ENCODE results near the gene CFAP99. TPM values are rescaled to one million over a fixed set of nuclear protein-coding genes. Genes with fewer than 3 reads are reported as not detected.
"Not testable (repeated sequence)": the region's sequence is repeated elsewhere in the genome, so short reads cannot be mapped to it uniquely, and the experiment has no call there.

Gene CFAP99
- total RNA-seq, 1 donor: 0.27 TPM

DNA sequence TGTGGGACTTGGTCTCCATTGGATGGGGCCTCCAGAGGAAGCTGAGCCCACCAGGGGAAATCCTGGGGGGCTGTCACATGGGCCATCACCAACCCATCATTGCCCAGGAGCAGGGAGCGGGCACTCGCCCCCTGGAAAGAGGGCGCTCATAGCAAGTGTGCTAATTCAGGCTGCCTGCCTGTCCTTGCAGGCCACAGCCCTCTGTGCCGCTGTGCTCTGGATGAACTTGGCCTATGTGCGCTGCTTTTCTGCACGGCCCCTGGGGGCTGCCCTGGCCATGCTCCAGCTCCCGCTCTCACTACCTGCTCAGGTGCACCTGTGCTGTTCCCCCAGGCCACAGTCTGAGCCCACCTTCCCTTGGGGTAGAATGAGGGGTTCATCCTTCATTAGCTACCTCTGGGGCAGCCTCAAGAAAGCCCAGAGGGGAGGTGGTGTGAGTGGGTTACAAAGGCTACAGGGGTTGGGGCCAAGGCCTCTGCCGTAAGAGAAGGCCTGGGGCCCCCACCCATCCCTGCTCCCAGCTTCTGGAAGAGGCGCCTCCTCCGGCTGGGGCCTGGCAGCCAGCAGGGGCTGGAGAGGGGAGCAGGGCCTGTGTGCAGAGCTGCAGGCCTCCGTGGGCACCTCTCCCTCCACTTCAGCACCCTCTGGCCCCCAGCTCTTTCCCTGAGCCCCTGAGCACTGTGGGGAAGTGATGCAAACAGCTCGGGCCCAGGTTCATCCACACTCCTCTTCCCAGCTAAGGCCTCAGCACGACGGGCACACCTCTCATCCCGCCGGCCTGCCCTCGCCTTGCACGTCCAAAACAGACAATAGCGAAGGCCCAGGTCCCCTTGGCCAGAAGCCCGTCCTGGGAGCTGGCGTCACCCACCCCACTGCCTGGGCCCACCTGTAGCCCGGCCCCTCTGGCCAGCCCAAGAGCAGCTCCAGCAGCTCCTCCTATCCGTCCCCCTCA, 8.9 kb downstream of the CFAP99 start:
- DNase-seq (ENCODE audit: low read depth in 2 of 3, low spot score in 2 of 3): no peak

DNA sequence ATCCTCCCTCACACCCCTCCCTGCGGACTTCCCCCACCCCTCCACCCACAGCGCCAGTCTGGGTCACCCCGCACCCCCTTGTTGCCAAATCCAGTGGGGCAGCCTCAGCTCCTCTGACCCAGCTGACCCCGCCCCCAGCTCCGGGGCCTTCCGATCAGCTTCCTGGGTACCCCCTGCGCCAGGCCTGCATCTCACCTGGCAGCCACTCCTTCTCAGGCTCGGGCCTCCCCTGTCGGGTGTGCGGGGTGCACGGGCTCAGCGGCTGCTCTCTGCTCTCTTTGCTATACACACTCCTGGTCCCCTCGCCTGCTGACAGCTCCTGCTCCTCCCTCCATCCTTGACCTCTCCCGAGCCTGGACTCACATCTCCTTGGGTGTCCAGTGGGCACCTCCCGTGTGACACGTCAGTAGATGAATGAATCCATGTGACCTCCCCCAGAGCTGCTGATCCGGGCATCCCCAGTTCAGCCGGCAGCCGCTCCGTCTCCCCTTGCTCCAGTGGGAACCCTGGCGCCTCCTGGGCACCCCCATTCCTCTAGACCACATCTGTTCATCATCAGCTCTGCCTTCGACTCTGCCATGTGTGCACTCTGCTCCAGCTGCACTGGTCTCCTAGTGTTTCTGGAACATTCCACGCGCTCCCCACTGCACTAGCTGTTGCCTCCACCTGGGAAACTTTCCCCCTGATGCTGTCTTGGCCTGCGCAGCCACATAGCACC, 9.9 kb downstream of the CFAP99 start:
- DNase-seq (ENCODE audit: low read depth in 2 of 3, low spot score in 2 of 3): no peak

DNA sequence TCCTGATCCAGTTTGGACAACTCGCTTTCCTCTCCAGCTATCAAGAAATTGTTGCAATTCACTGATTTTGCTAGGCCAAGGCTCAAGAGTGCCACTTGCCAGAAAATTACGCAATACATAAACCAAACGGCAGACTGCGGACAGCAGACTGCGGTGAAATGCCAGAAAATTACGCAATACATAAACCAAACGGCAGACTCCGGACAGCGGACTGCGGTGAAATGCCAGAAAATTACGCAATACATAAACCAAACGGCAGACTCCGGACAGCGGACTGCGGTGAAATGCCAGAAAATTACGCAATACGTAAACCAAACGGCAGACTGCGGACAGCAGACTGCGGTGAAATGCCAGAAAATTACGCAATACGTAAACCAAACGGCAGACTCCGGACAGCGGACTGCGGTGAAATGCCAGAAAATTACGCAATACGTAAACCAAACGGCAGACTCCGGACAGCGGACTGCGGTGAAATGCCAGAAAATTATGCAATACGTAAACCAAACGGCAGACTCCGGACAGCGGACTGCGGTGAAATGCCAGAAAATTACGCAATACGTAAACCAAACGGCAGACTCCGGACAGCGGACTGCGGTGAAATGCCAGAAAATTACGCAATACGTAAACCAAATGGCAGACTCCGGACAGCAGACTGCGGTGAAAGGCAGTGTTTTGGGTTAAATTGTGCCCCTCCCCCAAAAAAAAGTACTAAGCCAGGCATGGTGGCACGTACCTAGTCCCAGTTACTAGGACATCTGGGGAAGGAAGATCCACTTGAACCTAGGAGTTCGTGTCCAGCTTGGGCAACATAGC, 11.4 kb downstream of the CFAP99 start:
- DNase-seq (ENCODE audit: low read depth in 2 of 3, low spot score in 2 of 3): not testable (repeated sequence)

DNA sequence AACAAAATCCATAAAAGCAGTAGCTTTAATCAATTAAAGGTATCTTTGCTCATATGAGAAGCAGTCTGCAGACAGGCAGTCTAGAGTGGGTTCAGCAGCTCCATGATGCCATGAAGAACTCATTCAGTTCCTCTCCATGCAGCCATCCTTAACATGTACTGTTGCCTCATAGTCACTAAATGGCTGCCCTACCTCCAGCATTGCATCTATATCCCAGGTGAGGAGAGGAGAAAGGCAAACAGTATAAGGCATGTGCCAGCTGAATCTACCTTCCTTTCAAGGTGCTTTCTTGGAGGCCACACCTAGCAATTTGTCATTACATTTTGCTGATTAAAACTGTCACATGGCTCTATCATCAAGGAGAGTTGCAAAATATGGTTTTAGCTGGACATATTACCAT, 13.2 kb downstream of the CFAP99 start:
- DNase-seq (ENCODE audit: low read depth in 2 of 3, low spot score in 2 of 3): no peak

DNA sequence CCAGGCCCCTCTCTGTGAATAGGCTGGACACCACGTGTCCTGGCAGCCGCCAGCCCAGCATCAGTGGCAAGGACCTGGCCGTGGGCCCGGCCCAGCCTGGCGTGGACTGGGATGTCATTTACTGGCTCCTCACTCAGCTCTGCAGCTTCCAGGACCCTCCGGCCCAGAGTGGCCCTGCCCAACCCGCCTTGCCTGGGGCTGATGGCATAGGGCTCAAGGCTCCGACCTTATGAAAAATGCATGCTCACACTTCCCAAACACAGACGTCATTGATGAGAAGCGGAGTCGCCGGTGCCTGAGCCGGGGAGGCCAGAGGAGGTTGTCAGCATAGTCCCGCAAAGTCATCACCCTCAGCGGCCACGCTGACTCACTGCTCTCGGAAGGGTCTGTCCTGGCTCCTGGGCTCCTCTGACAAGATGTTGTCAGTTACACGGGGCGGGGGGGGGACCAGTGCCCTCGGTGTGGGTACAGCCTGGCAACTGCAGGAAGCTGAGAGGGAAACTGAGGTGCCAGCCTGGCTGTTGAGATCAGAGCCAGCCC, 14.3 kb downstream of the CFAP99 start:
- DNase-seq (ENCODE audit: low read depth in 2 of 3, low spot score in 2 of 3): peak in 1 of 3 donors; percentile 40

DNA sequence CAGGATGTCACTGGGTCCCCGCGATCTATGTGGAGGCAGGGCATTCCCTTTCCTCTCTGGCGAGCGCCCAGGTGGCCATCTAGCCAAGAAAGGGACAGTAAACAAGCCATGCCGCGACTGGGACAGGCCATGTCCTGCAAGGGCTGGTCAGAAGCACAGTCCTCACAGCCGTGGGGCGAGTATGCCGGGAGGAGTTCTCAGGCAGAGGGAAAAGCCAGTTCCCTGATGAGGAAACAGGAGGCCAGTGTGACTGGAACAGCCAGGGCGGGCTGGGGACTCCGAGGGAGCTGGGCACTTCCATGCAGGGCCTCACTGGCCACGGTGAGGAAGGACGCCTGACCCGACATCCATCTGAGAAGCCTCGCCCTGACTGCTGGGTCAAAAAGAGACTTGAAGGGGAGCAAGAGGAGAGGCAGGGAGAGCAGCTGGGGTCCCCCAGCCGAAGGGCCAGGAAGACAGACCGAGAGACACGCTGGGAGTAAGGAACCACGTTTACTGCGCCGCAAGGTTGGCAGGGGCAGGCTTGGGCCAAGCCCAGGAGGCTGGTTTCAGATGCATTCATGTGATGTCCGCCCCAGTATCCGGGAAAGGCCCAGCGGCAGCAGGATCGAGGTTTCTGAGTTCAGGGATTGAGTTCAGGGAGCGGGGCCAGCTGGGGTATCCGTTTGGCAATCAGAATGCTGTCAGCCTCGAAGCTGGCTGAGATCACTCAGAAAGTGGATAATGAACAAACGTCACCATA, 15.0 kb downstream of the CFAP99 start:
- no peak for DNase-seq (ENCODE audit: low read depth in 2 of 3, low spot score in 2 of 3)

DNA sequence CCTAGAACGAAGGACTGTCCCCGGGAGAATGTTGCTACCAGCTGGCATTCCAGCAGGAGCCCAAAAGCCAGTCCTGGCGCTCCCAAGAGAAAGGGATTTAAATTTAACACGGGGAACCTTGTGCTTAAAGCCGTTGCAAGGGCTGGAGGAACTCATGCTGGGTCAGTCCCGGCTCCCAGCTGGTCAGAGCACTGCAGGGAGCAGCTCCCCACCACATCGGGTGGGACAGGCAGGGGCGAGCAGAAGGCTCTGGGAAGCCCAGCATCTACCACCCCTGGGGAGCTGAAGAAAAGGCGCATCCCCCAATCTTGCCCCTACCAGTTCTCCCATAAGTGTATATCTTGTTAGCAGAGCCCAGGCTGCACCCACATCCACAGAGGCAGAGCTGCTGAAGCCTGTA, 15.7 kb downstream of the CFAP99 start:
- DNase-seq (ENCODE audit: low read depth in 2 of 3, low spot score in 2 of 3): no peak

DNA sequence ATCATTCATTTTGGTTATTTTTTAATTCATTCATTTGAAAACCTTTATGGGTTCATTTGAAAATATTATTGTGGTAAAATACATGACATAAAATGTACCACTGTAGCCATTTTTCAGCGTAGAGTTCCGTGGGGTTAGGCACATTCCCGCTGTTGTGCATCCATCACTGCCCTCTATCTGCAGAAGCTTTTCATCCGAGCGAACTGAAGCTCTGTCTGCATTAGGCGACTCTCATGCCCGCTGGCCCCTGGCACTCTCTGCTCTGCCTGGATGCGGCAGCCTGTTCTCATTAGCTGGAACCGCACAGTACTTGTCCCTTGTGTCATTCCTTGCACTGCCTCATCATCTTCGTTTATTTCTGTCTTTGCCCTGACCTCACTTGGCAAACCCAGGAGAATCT, 17.5 kb downstream of the CFAP99 start:
- DNase-seq (ENCODE audit: low read depth in 2 of 3, low spot score in 2 of 3): no peak

DNA sequence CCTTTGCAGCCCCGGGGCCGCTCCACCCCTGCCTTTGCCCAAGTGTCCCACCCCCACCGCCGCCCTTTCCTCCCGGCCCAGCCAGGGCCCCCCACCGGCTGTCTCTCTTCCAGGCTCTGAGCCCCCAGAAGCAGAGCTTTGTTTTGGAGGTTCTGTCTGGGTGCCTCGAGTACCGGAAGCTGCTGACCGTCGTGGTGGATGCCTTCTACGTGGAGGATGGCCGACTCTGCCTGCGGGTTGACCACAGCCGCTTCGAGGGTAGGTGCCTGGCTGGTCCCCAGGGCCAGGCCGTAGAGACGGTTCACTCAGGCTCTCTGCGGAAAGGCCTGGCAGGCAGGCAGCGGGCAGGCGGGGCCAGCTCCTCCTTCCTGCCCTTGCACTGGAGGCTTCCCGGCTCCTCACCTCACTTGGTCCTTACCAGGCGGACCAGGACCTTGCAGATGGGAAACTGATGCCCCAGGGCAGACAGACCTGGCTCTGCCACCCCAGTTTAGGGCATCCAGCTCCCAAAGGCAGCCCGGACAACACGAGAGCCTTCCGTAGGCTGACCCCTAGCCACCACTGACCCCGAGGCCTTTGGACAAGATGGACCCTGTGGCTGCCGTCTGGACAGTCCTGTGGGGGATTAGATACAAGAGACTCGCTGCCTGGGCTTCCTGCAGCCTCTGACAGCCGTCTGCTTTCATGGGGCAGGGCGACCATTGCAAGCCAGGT, 18.2 kb downstream of the CFAP99 start:
- no peak for DNase-seq (ENCODE audit: low read depth in 2 of 3, low spot score in 2 of 3)

DNA sequence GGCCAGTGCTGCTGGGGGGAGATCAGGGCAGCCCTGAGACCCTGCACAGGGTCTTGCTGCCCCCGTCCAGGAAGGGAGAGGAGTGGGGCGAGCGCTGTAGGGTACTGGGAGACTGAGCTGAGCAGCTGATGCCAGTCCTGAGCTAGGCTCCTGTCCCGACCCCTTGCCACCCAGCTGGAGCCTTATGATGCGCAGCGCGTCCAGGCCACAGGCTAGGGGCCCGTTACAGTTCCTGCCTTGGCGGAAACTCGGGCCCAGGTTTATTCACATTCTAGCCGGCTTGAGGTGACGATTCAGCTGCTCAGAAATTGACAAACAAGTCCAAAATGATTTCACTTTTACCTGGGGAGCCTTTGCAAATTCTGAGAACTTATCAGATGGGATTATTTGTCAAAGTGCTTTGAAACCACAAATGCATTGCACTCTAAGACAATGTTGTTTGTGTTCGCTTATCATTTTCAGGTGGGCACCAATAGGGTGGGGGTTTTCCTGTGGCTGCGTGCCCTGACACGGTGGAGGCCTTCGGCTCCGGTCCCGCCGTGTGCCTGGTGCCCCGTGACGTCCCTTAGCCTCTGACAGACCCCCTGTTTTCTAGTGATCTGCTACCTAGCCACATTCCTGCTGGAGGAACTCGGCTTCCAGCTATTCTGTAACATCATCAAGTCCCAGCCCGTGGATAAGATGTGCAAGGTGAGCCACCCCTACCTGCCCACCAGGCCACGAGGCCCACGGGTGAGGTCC, 18.9 kb downstream of the CFAP99 start:
- no peak for DNase-seq (ENCODE audit: low read depth in 2 of 3, low spot score in 2 of 3)

DNA sequence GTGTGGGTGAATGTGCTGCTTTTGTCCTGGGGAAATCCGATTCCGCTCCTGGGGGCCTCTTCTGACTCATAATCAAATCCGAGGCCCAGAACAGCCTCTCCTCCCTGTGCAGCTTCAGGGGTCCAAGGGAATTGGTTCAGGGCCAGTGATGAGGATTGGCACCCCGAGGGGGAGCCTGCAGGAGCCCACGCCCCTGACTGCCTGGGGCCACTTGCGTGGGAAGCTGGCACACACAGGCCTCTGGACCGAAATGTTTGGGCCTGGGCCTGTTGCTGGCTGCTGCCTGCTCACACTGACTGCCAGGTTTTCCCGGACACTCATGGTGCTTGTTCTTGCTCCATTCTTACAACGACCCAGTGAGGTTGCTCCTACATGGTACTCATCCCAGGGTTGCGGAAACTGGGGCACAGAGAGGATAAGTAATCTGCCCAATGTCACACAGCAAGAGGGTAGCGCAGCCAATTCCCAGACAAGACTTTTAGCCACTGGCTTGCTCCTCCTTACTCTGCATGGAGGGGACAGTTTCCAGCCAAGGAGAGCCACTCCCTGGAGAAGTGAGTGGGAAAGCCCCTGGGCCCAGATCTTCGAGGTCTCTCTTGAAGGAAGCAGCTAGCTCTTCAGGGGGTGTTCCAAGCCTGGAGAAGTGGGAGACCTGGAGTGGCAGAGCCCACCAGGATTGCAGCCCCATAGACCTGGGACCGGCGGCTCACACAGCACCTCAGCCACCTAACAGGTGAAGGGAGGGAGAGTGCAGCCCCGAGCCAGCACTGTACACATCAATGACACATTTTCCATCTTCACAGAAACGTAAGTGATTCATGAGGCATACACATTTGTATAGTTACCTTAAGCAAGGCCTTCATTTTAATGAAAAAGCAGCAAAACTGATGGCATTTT, 20.3 kb downstream of the CFAP99 start:
- DNase-seq (ENCODE audit: low read depth in 2 of 3, low spot score in 2 of 3): no peak

DNA sequence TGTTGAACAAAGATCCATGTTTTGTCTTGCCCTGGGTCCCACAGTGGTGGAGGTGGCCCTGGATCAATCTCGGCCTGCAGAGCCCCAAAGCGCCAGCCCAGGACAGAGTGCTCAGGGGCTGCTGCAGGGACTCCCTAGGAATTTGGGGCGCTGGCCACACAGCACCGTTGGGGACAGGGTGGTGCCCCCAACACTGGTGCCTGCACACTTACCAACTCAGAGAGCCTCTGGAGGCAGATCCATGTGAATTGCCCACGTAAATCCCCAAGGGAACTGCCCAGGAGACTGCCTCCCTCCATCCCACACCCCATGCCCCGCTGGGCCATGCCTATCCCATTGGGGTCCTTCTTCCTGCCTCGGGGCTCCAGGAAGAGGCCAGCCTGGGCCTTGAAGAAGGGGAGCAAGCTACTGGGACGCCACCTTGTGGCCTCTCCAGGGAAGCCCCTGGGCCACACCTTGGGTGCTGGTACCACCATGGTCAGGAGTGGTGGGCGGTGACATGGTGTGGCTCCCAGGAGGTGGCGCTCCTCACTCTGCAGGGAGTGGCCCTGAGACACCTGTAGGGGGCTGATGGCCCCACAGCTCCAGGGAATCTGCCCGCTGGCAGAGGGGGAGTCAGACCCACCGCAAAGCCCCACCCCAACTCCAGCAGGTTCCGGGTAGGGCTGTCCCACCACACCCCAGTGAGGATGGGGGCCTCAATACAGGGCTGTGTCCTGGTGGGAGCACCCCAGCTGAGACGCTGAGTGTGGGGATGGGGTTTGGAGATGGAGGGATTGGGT, 22.8 kb downstream of the CFAP99 start:
- DNase-seq (ENCODE audit: low read depth in 2 of 3, low spot score in 2 of 3): peak; percentile 38 to 87 (median 85)

DNA sequence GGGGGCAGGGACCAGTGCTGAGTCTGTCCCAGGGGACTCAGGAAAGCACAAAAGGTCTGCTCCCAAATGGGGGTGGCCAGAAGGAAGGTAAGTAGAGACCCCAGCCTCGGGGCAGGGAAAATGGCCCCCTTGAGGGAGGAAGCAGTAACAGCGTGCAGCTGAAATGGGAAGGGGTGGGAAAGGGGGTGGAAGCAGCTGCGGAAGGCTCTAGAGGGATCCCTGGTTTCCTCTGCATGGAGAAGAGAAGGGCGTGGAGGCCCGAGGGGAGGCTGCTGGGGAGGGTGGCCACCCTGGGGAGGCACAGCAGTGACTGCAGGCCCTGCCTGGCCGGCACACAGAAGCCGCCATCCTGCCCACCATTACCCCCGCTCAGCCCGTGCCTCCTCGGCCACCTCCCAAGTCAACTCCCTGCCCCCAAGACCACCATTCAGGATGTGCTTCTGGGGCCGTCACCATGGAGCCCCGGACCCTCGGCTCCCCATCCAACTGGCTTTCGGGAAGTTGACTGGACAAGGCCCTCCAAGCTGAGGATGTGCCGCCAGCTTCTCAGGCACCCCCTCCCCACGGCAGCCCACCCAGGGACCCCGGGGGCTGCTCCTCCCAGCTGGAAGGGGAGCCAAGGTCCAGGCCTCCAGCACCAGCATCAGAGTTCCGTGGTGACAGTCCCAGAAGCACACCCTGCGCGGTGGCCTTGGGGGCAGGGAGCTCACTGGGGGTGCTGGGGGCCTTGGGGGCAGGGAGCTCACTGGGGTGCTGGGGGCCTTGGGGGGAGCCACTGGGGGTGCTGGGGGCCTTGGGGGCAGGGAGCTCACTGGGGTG, 23.6 kb downstream of the CFAP99 start:
- no peak for DNase-seq (ENCODE audit: low read depth in 2 of 3, low spot score in 2 of 3)

DNA sequence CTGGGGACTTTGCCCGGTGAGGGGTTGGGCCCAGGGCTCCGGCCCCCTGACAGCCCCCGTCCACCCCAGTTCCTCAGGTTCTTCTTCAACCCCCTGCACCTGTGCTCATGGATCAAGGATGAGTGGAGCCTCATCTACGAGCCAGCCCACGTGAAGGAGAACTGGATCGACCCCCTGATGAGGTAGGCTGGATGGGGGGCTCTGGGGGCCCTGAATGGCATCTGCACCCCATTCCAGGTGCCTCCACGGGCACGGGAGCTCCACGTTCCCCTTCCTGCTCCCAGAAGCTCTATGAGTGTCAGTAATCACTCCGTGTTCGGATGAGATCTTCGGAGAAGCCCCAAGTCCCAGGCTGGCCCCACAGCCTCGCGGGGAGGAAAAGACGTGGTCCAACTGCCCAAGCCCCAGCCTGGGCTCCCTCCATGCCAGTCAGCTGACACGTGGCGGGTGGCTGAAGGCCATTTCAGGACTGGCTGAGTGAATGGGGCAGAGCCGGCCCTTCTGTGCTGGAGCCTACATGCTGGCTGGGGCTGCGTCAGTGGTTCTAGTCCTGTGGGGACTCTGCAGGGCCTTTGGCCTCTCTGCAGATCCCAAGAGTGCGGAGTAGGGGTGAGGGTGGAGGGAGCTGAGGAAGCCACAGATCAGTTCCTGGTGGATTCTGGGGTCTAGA, 24.4 kb downstream of the CFAP99 start:
- no peak for DNase-seq (ENCODE audit: low read depth in 2 of 3, low spot score in 2 of 3)

DNA sequence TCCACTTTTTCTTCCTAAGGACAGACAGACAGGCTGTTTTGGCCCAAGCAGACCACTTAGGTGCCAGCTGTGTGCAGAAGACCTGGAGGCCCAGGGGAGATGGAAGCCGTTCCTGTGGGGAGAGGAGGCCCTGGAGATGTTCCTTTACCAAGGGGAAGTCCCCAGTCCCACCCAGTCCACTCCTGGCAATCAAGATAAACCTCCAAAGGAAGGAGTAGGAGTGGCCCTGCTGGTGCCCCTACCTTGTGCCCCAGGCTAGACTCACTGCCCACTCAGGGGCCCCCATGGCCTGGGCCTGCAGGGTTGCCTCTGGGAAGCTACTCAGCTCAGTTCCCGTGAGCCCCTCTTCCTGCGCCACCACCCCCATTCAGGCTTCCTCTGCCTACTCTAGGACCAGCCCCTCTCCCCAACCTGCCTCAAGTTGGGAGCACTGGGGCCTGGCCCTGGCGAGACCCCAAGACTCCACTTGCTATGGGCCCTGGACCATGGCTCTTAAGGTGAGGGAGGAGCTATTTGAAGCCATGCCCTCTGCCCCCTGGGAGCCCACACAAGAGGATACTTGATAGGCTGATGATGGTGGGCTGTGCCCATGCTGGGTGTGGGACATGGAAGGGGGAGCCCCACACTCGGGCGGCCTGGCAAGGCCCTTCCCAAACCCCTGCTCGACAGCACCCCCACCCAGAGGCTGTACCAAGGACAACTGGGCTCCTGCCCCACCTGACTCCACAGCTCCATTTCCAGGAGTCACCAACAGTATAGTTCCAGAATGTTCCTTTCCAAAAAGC, 25.4 kb downstream of the CFAP99 start:
- peak in 1 of 3 donors; percentile 22 for DNase-seq (ENCODE audit: low read depth in 2 of 3, low spot score in 2 of 3)

Data from hematopoietic multipotent progenitor cell (in vitro differentiated cells).